ENCODE results near the gene WDPCP.
"Not testable (repeated sequence)": the region's sequence is repeated elsewhere in the genome, so short reads cannot be mapped to it uniquely, and the experiment has no call there.

WDPCP gene

DNA sequence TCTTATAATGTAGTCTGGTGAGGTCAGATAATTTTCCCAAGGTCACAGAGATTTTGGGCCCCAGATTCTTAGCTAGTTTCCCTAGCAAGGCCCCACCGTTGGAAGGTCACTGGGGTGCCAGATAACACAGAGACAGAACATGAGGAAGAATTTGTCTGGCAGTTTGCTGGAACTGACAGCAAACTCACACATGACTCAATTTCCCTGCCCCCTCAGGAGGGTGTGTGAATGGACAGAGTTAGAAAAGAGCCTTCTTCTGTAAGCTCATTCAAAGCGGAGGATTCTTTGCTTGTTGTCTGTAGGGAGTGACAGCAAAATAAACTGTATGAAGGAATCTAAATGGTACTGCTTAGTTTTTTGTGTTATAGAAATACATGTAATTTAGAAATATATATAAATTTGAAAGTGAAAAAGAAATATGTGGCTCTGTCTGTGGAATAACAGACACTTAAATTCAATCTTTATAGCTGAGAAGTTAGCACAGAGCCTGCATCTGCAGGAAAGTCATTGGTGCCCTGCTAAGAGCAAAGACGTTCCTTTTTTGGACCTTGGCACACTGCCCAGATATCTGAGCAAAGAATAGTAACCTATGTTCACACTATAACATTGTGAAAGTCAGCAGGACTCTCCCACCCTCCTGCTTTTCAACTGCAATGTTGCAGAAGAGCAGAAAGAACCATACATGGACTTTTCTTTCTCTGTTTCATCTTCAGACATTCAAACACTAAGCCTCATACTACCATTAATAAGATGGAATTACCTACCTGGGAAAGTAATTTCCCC, 2.5 kb upstream of the WDPCP start:
- DNase-seq: no peak

DNA sequence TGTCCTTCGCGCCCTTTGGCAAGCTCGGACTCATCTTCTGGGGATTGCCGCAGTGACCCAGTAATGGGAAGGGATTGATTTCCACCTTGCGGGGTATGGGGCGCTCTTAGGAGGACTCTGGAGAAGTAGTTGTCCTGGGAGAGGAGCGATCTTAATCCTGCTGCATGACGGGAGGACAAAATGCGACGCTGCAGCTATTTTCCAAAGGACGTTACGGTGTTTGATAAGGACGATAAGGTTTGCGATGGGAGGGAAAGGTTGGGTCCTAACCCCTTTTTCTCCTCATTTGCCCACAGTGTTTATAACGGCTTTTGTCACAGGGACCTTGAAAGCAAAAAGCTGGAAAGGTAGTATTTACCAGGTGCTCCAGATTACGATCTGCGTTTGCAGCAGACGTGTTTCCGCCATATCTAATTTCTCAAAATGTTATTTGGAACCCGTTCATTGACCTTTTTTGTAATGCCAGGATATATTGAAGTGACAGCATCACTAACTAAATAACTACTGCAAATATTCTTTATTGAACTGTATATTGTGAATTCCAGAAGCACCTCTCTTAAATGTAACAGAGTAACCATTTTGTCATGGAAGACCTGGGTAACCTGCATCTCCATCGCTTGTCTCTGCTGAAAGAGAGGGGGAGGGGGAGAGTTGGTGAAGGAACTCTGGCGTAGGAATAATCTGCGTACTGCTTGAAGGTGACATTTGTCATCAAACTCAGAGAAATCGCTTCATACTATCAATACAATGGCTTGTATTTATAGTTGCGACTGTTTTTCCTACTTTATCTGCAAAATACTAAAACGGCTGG, 1.1 kb upstream of the WDPCP start:
- DNase-seq: no peak

- DNase-seq: no peak
Observed at GRCh38 chr2:63587814-63588384, 378 bp downstream of the WDPCP start.

- DNase-seq: no peak
Observed at GRCh38 chr2:63582873-63583272, 5.4 kb downstream of the WDPCP start.

DNA sequence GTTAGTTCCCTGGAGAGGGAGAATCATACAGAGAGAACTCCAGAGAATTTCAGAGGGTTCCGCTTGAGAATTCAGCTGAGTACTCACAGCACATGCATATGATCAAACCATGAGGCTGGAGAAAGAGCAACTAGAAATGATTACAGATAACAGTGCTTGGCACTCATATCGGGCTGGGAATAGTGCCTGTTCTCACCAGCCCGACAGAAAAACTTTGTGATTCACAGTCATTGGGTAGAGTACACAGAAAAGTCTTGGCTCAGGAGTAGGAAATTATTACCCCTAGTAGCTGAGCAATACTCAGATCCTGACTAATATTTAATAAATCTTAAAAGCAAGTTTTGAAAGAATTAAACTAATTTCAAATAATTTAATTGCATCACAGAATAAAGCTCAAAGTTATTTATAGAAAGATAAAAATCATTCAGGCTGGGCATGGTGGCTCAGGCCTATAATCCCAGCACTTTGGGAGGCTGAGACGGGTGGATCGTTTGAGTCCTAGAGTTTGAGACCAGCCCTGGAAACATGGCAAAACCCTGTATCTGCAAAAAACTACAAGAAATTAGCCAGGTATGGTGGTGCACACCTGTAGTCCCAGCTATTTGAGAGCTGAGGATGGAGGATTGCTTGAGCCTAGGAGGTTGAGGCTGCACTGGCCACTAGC, 6.8 kb downstream of the WDPCP start:
- no peak for DNase-seq

DNA sequence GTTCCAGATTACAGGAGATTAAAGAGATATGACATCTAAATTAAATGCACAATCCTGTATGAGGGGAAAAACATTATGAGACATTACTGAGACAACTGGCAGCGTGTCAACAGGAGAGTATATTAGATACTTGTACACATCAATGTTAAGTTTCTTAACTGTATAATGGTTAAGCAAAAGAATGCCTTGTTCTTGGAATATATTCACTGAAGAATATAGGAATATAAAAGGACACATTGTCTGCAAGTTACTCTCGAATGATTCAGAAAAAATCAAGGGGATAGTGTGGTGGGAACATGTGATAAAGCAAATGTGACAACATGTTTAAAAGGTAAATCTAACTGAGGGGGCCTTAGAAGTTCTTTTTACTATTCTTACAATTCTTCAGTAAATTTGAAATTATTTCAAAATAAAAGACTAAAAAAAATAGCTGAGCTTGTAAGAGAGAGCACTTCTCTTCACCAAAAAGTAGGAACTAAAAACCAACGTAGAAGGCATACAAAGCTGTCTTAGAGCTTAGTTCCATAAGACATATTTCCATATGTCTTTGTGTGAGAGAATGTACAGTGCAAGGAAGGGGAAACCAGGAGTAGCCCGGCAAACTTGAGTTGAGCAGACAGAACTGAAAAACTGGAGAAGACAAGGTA, 7.5 kb downstream of the WDPCP start:
- no peak for DNase-seq

- DNase-seq: no peak
Observed at GRCh38 chr2:63578767-63579166, 9.5 kb downstream of the WDPCP start.

GRCh38 chr2:63576546-63576945, 11.7 kb downstream of the WDPCP start:
- DNase-seq: no peak

DNA sequence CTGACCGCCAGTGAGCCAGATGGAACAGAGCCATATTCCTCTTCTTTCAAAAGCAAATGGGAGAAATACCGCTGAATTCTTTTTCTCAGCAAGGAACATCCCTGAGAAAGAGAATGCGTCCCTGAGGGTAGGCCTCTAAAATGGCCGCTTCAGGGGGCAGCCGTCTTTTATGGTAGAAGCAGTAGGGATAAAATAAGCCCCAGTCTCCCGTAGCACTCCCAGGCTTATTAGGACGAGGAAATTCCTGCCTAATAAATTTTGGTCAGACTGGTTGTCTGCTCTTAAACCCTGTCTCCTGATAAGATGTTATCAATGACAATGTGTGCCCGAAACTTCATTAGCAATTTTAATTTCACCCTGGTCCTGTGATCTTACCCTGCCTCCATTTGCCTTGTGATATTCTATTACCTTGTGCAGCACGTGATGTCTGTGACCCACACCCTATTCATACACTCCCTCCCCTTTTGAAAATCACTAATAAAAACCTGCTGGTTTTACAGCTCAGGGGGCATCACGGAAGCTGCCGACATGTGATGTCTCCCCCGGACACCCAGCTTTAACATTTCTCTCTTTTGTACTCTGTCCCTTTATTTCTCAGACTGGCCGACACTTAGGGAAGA, 14.4 kb downstream of the WDPCP start:
- DNase-seq: not testable (repeated sequence)

GRCh38 chr2:63573026-63573425, 15.3 kb downstream of the WDPCP start:
- DNase-seq: not testable (repeated sequence)

GRCh38 chr2:63572001-63572400, 16.3 kb downstream of the WDPCP start:
- no peak for DNase-seq

DNA sequence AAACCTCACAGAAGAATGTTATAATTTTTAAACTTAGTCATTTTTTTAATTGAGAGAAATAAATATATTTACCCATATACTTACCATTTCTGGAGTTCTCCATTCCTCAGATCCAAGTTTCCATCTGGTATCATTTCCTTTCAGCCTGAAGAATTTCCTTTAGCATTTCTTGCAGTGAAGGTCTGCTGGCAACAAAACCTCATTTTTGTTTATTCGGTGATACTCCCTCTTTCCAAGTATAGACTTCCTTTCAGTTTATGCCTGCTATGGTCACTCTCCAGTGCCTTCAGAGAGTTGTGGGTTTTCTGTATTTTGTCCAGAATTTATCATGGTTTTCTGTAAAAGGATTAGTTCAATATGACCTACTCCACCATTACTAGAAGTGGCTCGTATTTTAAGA, 17.0 kb downstream of the WDPCP start:
- no peak for DNase-seq

- no peak for DNase-seq
Observed at GRCh38 chr2:63569740-63570139, 18.5 kb downstream of the WDPCP start.

DNA sequence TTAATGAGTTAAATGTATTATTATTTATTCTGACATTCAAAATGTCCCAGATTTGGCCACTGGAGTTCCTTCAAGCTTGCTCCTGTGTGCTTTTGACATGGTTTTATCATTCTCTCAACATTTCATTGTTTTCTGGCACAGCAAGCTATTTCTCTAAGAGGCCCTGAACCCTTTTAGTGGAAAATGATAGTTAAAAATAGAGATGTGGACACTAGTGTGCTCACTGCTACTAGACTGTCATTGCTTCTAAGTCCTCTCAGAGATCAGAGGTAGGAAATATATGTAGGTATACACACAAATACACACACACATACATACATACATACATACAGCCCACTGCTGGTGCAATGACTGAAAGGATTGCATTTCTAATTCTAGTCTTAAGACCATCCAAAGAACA, 25.5 kb downstream of the WDPCP start:
- no peak for DNase-seq

- DNase-seq: not testable (repeated sequence)
Observed at GRCh38 chr2:63558922-63559321, 29.4 kb downstream of the WDPCP start.

GRCh38 chr2:63557819-63558218, 30.5 kb downstream of the WDPCP start:
- not testable (repeated sequence) for DNase-seq

- no peak for DNase-seq
Observed at GRCh38 chr2:63555931-63556330, 32.3 kb downstream of the WDPCP start.

DNA sequence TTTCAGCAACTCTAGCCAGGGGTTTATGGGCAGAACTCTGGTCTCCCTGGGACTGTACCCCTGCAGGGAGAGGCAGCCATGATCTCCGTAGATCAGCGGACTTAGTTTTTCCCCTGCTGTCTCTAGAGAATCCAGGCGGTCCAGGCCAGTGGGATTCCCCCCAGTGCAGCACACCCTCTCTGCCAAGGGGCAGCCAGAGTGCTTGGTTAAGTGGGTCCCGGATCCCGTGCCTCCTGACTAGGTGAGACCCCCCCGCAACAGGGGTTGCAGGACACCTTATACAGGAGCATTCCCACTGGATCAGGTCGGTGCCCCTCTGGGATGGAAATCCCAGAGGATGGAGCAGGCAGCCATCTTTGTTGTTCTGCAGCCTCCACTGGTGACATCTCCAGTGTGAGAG, 33.0 kb downstream of the WDPCP start:
- DNase-seq: no peak

DNA sequence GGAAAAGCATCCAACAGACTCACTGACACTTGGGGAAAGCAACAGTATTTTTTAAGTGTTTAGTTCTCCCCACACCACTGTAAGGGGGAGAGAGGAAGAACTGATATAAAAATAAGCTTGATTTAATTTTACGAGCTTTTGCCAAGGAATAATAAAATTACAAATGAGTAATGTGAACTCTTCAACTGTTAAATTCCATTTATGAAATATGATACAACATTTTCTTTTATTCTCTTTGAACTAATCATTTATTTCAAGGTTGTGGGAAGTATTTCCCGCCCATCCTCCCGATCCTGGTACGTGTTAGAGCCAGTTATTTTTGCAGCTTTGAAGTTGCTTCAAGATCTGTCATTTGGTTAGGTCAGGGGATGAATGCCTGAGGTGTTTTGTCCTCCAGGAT, 35.2 kb downstream of the WDPCP start:
- no peak for DNase-seq

- no peak for DNase-seq
Observed at GRCh38 chr2:63545023-63545422, 43.3 kb downstream of the WDPCP start.

DNA sequence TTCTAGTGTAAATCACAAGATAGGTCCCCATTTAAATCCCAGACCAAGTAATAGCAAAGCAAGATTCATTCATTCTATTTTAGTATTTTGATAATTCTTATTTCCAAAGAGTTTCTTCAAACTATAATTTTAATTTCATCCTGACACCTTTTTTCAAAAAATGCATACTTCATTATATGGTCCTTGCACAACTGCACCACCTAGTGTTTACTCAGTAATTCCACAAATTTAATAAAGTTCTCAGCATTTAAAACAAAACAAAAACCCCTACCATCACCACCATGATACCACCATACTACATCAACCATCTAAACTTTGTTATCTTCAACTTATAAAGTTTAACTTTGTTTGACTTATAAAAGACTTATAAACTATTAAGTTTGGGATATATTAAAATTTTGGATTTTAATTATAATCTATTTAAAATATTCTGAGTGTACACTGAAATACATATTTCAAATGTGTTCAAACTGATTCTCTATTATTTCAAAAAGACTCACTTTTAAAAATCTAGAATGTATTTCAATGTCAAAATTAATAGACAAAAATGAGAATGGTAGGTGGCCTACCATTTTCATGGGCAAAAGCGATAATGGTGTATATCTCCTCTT, 44.2 kb downstream of the WDPCP start:
- DNase-seq: no peak
